ENCODE measurements around the gene CASZ1. TPM values are rescaled to one million over a fixed set of nuclear protein-coding genes. Genes with fewer than 3 reads are reported as not detected.

CASZ1 gene
- total and polyA plus RNA-seq, 2 experiments from 2014 or later, result 6.2 to 6.7 TPM

- Histone ChIP-seq H3K27ac (ENCODE audit: low read depth) (peak overlapping the region; percentile 91), H3K36me3 (ENCODE audit: insufficient read depth) (peaks cover 5% of the 10 kb centered on the region; the same call in 1 of the 2 replicates), H3K4me3 (no peak overlapping the region), H3F3A (replicated peaks; ENCODE audit: low read depth) (peaks cover 2% of the 10 kb centered on the region; the same call in 1 of the 2 replicates), H3K4me1 (ENCODE audit: insufficient read depth) (peaks cover 59% of the 10 kb centered on the region), H3K79me2 (replicated peaks; ENCODE audit: insufficient read depth) (no peaks in the 10 kb centered on the region), H2AFZ (no peak overlapping the region), H3K4me2 (peak overlapping the region; percentile 57), H3K27me3 (ENCODE audit: insufficient read depth) (no peaks in the 10 kb centered on the region), H4K20me1 (replicated peaks; ENCODE audit: insufficient read depth) (no peaks in the 10 kb centered on the region; the same call in 1 of the 2 replicates), H3K9me2 (ENCODE audit: insufficient read depth) (no peaks in the 10 kb centered on the region)
- peaks cover 19% of the 10 kb centered on the region for H3K27me3 Mint-ChIP-seq (ENCODE audit: insufficient read depth, low read depth, poor library complexity)
- H3K4me1 Mint-ChIP-seq, result peaks cover 70% of the 10 kb centered on the region
- no peak overlapping the region for H3K4me3 Mint-ChIP-seq
- ATAC-seq, result peak; percentile 79
- H3K9me3 Mint-ChIP-seq, result no peaks in the 10 kb centered on the region
- no peak overlapping the region; the same call in 1 of the 2 replicates for H3K27ac Mint-ChIP-seq
- H3K36me3 Mint-ChIP-seq (ENCODE audit: low read depth), result no peaks in the 10 kb centered on the region
- peak; percentile 57 for DNase-seq (ENCODE audit: low spot score)
- TF ChIP-seq ZNF114 (CRISPR knock-in tag; IDR thresholded peaks at IDR 0.05) (no peak), EZH2 (IDR thresholded peaks at IDR 0.05; ENCODE audit: low read depth, unreplicated experiment) (no peak), ZNF462 (CRISPR knock-in tag; IDR thresholded peaks at IDR 0.05) (no peak), NANOG (IDR thresholded peaks at IDR 0.05; ENCODE audit: borderline replicate concordance) (no peak), CREB1 (CRISPR knock-in tag; IDR thresholded peaks at IDR 0.05; ENCODE audit: low read depth) (no peak), ZNF331 (CRISPR knock-in tag; IDR thresholded peaks at IDR 0.05; ENCODE audit: low read depth) (no peak), STAT1 (IDR thresholded peaks at IDR 0.05; ENCODE audit: unreplicated experiment) (no peak), POLR2AphosphoS5 (IDR thresholded peaks at IDR 0.05; ENCODE audit: low read depth) (no peak), REST (IDR thresholded peaks at IDR 0.05; ENCODE audit: unreplicated experiment) (no peak), EZH2phosphoT487 (IDR thresholded peaks at IDR 0.05; ENCODE audit: unreplicated experiment) (no peak), ETS1 (IDR thresholded peaks at IDR 0.05) (no peak), JUNB (IDR thresholded peaks at IDR 0.05; ENCODE audit: unreplicated experiment) (no peak)
- TF ChIP-seq, protein P1, sequence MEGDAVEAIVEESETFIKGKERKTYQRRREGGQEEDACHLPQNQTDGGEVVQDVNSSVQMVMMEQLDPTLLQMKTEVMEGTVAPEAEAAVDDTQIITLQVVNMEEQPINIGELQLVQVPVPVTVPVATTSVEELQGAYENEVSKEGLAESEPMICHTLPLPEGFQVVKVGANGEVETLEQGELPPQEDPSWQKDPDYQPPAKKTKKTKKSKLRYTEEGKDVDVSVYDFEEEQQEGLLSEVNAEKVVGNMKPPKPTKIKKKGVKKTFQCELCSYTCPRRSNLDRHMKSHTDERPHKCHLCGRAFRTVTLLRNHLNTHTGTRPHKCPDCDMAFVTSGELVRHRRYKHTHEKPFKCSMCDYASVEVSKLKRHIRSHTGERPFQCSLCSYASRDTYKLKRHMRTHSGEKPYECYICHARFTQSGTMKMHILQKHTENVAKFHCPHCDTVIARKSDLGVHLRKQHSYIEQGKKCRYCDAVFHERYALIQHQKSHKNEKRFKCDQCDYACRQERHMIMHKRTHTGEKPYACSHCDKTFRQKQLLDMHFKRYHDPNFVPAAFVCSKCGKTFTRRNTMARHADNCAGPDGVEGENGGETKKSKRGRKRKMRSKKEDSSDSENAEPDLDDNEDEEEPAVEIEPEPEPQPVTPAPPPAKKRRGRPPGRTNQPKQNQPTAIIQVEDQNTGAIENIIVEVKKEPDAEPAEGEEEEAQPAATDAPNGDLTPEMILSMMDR (conservative IDR thresholded peaks at IDR 0.05; ENCODE audit: low read depth in 2 of 2), result no peak
These were observed 201.7 kb downstream of the CASZ1 start for GRCh38 chr1:10594595-10595223.
